HepG2 (cell line): ENCODE measurements around the gene CNFN. TPM values are rescaled to one million over a fixed set of nuclear protein-coding genes. Genes with fewer than 3 reads are reported as not detected.

Experiments used
- AGO2 ChIP-seq: fragments of 200-400 bp; formaldehyde crosslinking; optimal IDR thresholded peaks from 2 replicates; pipeline ENCODE3; 2017; ENCODE audit warnings: mild to moderate bottlenecking, low read depth, low read length, moderate library complexity
- AKAP8 ChIP-seq: sonication (generic); formaldehyde crosslinking; IDR thresholded peaks from 2 replicates; pipeline ENCODE4 v1.5.1; 2020; ENCODE audit warnings: mild to moderate bottlenecking, missing genetic modification reagents
- GLI4 ChIP-seq: sonication (generic); formaldehyde crosslinking; IDR thresholded peaks from 2 replicates; pipeline ENCODE4 v1.5.1; 2020; ENCODE audit warnings: missing genetic modification reagents, mild to moderate bottlenecking, moderate library complexity, borderline replicate concordance
- HNF4A ChIP-seq: sonication (generic); formaldehyde crosslinking; IDR thresholded peaks from 2 replicates; pipeline ENCODE4 v1.4.0; 2020; ENCODE audit warnings: missing genetic modification reagents
- NR2F2 ChIP-seq: IDR thresholded peaks from 2 replicates; pipeline ENCODE4 v1.6.1; 2012; ENCODE audit warnings: low read depth, inconsistent platforms, borderline replicate concordance
- PRMT3 ChIP-seq: sonication (generic); formaldehyde crosslinking; IDR thresholded peaks from 2 replicates; pipeline ENCODE4 v1.8.1; 2022; ENCODE audit warnings: low read depth, mild to moderate bottlenecking, moderate library complexity, missing genetic modification reagents, borderline replicate concordance
- SNAPC4 ChIP-seq: sonication (generic); formaldehyde crosslinking; IDR thresholded peaks from 2 replicates; pipeline ENCODE4 v1.4.0; 2020; ENCODE audit warnings: mild to moderate bottlenecking, missing genetic modification reagents
- SRF ChIP-seq: IDR thresholded peaks from 2 replicates; pipeline ENCODE4 v1.6.1; 2011; ENCODE audit warnings: mild to moderate bottlenecking, low read depth, low read length, moderate library complexity
- SRSF4 ChIP-seq: fragments of 200-400 bp; formaldehyde crosslinking; IDR thresholded peaks from one replicate; pipeline ENCODE4 v1.6.1; 2018; ENCODE audit warnings: mild to moderate bottlenecking, low read depth, low read length, moderate library complexity; ENCODE audit not compliant: poor library complexity, severe bottlenecking
- SRSF9 ChIP-seq: fragments of 200-400 bp; formaldehyde crosslinking; IDR thresholded peaks from 2 replicates; pipeline ENCODE4 v1.6.1; 2018; ENCODE audit warnings: borderline replicate concordance, mild to moderate bottlenecking, low read depth, low read length; ENCODE audit not compliant: insufficient read depth, poor library complexity, severe bottlenecking
- TEAD3 ChIP-seq: optimal IDR thresholded peaks from 2 replicates; pipeline ENCODE3; 2016; ENCODE audit warnings: borderline replicate concordance
- ZBTB42 ChIP-seq: sonication (generic); formaldehyde crosslinking; IDR thresholded peaks from 2 replicates; pipeline ENCODE4 v1.5.0; 2020; ENCODE audit warnings: mild to moderate bottlenecking, missing genetic modification reagents
- ZNF30 ChIP-seq: sonication (generic); formaldehyde crosslinking; IDR thresholded peaks from 2 replicates; pipeline ENCODE4 v1.5.0; 2020; ENCODE audit warnings: mild to moderate bottlenecking, missing genetic modification reagents
- ZNF563 ChIP-seq: sonication (generic); formaldehyde crosslinking; IDR thresholded peaks from 2 replicates; pipeline ENCODE4 v1.8.0; 2022; ENCODE audit warnings: mild to moderate bottlenecking, moderate library complexity, missing genetic modification reagents
- ZNF878 ChIP-seq: sonication (generic); formaldehyde crosslinking; IDR thresholded peaks from 2 replicates; pipeline ENCODE4 v1.8.1; 2023; ENCODE audit warnings: mild to moderate bottlenecking, missing genetic modification reagents, moderate library complexity
- polyA plus RNA-seq, 8 experiments: library from polyadenylated mRNA; depleted of rRNA in 3 of 8; stranded (reverse) in 7 of 8; unstranded in 1 of 8; fragments of >200 nt; fragmentation: Illumina TruSeq in 4 of 8; extraction: Trizol in 4 of 8; gene quantifications; 2 replicates each; pipeline versions ENCODE4 v1.2.1 to v1.2.3, GENCODE V29; 2011 to 2016; ENCODE audit warnings: low read depth in 4 of 8, missing spikeins in 1 of 8, mixed read lengths in 1 of 8; ENCODE audit not compliant: insufficient read depth in 1 of 8
- total RNA-seq, 5 experiments: library from RNA; depleted of rRNA; stranded (reverse); fragments of >200 nt; fragmentation: Illumina TruSeq; extraction: Trizol; gene quantifications; 2 replicates each; pipeline ENCODE4 v1.2.3, GENCODE V29; 2016; ENCODE audit warnings: low read depth in 1 of 5
- TF ChIP-seq, protein P1 (sequence below): sonication (generic); formaldehyde crosslinking; IDR thresholded peaks from 2 replicates; pipeline ENCODE4 v1.9.0; 2022; ENCODE audit warnings: low read depth, missing genetic modification reagents
- TF ChIP-seq, protein P2 (sequence below): sonication (generic); formaldehyde crosslinking; IDR thresholded peaks from 2 replicates; pipeline ENCODE4 v1.4.0; 2020; ENCODE audit warnings: mild to moderate bottlenecking, missing genetic modification reagents, borderline replicate concordance

CNFN gene
- total and polyA plus RNA-seq, 2 of the 13 experiments (the other 11 are each of a cell fraction or from before 2014, with no cell fraction given): 0.35 to 1.1 TPM

GRCh38 chr19:42422901-42423461 lies 32.9 kb upstream of the CNFN start (continued):
- TF ChIP-seq SRF (no peak), AKAP8 (0 out of 2 replicates have a peak, but pooled peaks have one; percentile 37), ZNF30 (CRISPR knock-in tag) (no peak), SNAPC4 (CRISPR knock-in tag) (no peak), AGO2 (no peak), ZNF878 (no peak), SRSF9 (no peak), GLI4 (CRISPR knock-in tag) (no peak), TEAD3 (CRISPR knock-in tag) (peak; percentile 77), SRSF4 (no peak), PRMT3 (CRISPR knock-in tag) (no peak), ZNF563 (CRISPR knock-in tag) (no peak), HNF4A (peak; percentile 58), NR2F2 (no peak), ZBTB42 (CRISPR knock-in tag) (no peak)
- TF ChIP-seq, protein P1, sequence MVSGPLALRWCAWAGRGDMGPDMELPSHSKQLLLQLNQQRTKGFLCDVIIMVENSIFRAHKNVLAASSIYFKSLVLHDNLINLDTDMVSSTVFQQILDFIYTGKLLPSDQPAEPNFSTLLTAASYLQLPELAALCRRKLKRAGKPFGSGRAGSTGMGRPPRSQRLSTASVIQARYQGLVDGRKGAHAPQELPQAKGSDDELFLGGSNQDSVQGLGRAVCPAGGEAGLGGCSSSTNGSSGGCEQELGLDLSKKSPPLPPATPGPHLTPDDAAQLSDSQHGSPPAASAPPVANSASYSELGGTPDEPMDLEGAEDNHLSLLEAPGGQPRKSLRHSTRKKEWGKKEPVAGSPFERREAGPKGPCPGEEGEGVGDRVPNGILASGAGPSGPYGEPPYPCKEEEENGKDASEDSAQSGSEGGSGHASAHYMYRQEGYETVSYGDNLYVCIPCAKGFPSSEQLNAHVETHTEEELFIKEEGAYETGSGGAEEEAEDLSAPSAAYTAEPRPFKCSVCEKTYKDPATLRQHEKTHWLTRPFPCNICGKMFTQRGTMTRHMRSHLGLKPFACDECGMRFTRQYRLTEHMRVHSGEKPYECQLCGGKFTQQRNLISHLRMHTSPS (CRISPR knock-in tag): peak; percentile 22; the same call in 1 of the 2 replicates
- TF ChIP-seq, protein P2, sequence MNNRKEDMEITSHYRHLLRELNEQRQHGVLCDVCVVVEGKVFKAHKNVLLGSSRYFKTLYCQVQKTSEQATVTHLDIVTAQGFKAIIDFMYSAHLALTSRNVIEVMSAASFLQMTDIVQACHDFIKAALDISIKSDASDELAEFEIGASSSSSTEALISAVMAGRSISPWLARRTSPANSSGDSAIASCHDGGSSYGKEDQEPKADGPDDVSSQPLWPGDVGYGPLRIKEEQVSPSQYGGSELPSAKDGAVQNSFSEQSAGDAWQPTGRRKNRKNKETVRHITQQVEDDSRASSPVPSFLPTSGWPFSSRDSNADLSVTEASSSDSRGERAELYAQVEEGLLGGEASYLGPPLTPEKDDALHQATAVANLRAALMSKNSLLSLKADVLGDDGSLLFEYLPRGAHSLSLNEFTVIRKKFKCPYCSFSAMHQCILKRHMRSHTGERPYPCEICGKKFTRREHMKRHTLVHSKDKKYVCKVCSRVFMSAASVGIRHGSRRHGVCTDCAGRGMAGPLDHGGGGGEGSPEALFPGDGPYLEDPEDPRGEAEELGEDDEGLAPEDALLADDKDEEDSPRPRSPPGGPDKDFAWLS (CRISPR knock-in tag): no peak
